Colon (tissue), 2 donors: ENCODE results near the gene DMTF1.
"Not testable (repeated sequence)": the region's sequence is repeated elsewhere in the genome, so short reads cannot be mapped to it uniquely, and the experiment has no call there.

ENCODE experiments used
- FAIRE-seq: peaks from 2 replicates; lab custom pipeline; 2012; peaks lifted over from hg19 to GRCh38; lab: Jason Lieb, UNC
- donor health status: control.
- donor health status: control.

DMTF1 gene

GRCh38 chr7:87152112-87152896 is at the start of gene DMTF1:
Gene DMTF1, plus strand, starts transcription at chr7:87152453. Its CDS starts 12,489 bp downstream, at chr7:87164942.
- FAIRE-seq: no peak

GRCh38 chr7:87105401-87105800 is 46.9 kb upstream of the DMTF1 start:
- FAIRE-seq: no peak

- no peak for FAIRE-seq
Observed at GRCh38 chr7:87106974-87107612, 45.2 kb upstream of the DMTF1 start.

- FAIRE-seq: no peak
Observed at GRCh38 chr7:87107949-87108776, 44.1 kb upstream of the DMTF1 start.

GRCh38 chr7:87110778-87111177 is 41.5 kb upstream of the DMTF1 start:
- no peak for FAIRE-seq

- FAIRE-seq: no peak
Observed at GRCh38 chr7:87111877-87112276, 40.4 kb upstream of the DMTF1 start.

GRCh38 chr7:87113077-87113476 is 39.2 kb upstream of the DMTF1 start:
- no peak for FAIRE-seq

- FAIRE-seq: not testable (repeated sequence)
Observed at GRCh38 chr7:87113904-87114303, 38.3 kb upstream of the DMTF1 start.

- FAIRE-seq: not testable (repeated sequence)
Observed at GRCh38 chr7:87115772-87116171, 36.5 kb upstream of the DMTF1 start.

GRCh38 chr7:87116315-87116714 is 35.9 kb upstream of the DMTF1 start:
- no peak for FAIRE-seq

- FAIRE-seq: no peak
Observed at GRCh38 chr7:87119581-87119980, 32.7 kb upstream of the DMTF1 start.

GRCh38 chr7:87123105-87123504 is 29.1 kb upstream of the DMTF1 start:
- FAIRE-seq: no peak

GRCh38 chr7:87127019-87127418 is 25.2 kb upstream of the DMTF1 start:
- no peak for FAIRE-seq

GRCh38 chr7:87128861-87129267 is 23.4 kb upstream of the DMTF1 start:
- no peak for FAIRE-seq

- FAIRE-seq: no peak
Observed at GRCh38 chr7:87129332-87129731, 22.9 kb upstream of the DMTF1 start.

GRCh38 chr7:87129848-87130247 is 22.4 kb upstream of the DMTF1 start:
- no peak for FAIRE-seq

GRCh38 chr7:87131771-87132170 is 20.5 kb upstream of the DMTF1 start:
- FAIRE-seq: no peak

- no peak for FAIRE-seq
Observed at GRCh38 chr7:87137271-87137670, 15.0 kb upstream of the DMTF1 start.

GRCh38 chr7:87139514-87139913 is 12.7 kb upstream of the DMTF1 start:
- FAIRE-seq: no peak

- FAIRE-seq: no peak
Observed at GRCh38 chr7:87140271-87140748, 11.9 kb upstream of the DMTF1 start.

- FAIRE-seq: no peak
Observed at GRCh38 chr7:87144173-87144657, 8.0 kb upstream of the DMTF1 start.

- no peak for FAIRE-seq
Observed at GRCh38 chr7:87146740-87147386, 5.4 kb upstream of the DMTF1 start.
